Measurements from ENCODE around the gene IFI27L1.

Gene IFI27L1, protein sequence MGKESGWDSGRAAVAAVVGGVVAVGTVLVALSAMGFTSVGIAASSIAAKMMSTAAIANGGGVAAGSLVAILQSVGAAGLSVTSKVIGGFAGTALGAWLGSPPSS

DNA sequence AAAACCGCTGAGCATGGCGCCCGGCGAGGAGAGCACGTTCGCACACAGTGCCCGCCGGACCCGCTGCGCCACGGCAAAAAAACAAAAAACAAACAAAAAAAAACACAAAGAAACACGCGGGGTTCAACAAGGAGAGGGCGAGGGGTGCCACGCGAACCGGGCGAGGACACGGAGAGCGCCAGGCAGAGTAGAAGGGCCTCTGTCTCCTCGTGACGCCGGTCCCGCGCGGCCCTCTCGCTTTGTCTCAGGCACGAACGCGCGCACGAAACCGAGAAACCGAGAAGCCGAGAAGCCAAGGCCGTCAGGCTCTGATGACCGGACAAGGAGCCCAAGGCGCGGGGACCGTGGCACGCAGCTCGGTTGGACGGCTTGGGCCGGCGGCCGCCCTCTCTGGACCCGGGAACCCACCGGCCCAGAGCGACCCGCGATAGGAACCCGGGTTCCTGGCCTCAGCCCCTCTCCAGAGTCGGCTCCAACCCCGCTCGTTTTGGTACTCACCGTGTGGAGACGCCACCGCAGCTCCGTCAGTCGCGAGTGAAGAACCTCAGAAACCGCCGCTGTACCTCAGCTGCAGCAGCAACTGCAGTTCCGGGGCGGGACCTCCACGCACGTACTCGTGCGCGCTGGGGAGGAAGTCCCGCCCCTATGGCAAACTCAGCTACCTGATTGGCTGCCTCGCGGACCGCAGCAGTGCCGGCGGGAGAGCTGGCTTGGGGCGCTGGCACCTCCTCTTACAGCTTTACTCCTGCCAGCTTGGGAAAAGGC, at the start of gene IFI27L1, which contains the start of gene DDX24:
IFI27L1 (plus strand) TSS at position 690 of the 765 bp plus-strand sequence. CDS start 15,628 bp downstream, outside the sequence.
DDX24 (minus strand) TSS at position 582 of the 765 bp plus-strand sequence. CDS start 1,460 bp downstream, outside the sequence.
- peak; percentile 90 for FAIRE-seq

DNA sequence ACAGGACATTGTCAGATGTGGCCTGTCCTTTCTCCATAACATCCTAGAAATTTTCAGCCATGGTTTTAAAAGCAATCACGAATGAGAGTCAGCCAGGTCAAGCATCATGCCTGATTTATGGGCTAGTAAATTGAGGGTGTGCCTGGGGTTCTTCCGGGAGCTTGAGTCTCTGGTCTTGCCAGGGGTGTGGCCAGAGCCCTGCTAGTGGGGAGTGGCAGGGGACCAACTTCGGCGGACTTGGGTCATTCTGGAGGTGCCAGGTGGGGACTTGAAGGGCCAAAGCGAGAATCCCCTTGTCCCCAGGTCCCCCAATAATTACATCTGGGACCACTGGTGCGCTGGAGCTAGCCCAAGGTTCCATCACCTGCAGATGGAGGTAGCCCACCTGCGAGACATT, 49.2 kb upstream of the IFI27L1 start:
- no peak for FAIRE-seq

DNA sequence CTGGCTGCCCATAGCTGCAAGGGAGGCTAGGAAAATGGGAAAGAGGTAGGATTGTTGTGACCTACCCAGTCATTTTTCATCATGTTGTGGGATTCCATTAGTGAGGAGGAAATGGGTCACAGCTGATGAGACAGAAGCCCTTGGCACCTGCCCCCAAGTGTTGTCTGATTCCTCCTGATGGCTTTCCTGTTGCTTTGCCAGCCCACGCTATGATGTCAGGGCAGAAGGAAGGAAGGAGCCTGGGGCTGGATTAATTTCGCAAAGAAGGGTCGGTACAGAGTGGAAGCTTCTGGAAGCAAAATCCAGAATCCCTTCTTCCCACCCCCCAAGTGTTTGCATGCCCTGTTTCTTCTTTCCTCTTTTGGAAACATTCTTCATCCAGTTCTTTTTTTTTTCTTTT, 46.2 kb upstream of the IFI27L1 start:
- FAIRE-seq = no peak

DNA sequence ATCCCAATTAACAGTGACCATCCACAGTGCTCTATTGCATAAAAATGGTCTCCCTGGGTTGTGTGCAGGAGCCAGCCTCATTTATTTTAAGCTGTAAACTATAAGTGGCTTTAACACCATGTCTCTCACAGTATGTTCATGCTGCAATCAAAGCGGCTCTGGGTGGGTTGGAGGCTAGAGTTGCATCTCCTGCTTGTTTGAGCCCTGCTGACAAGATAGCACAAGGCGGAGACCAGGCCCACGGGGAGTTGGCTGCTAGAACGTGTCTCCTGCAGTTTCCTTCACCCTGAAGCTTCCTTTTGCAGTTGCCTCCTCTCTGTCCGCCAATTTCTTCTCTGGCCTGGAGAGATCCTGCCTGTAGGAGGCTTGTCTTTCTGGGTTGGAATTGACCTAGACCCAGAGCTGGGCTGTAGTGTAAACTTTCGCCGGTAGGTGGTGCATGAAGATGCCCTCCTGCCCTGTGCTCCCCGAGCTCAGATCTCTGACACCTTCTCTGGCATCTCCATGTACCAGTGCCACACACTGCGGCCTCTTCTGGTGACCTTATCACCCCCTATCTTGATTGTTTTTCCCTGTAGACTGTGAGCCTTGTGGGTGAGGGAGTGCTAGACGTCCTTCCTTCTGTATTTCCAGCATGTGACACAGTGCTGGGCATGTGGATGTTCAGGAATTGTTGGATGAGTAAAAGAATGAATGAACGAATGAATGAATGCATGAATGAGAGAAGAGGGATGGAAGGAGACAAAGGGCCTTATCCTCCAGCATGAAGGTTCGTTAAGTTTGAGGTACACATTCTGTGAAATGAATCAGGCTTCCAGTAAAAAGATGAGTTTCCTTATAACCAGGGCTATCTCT, 44.6 kb upstream of the IFI27L1 start:
- FAIRE-seq = no peak

DNA sequence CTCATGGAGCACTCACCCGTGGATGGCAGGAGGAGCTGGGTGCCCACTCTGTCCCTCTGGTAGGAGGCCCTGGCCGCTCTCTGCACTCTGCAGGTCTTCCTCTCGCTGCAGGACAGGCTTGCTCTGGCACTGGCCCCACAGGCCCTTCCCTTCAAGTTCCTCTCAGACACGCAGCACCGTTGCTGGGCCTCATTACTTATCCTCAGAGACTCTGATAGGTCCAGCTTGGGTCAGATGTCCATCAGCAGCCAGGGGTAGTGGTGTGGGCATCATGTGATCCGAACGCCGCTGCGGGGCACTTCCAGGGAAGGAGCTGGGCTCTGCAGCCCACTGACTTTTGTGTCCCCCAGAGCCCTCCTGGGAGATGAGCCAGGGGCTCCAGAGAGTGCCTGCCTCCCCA, 43.2 kb upstream of the IFI27L1 start:
- no peak for FAIRE-seq

DNA sequence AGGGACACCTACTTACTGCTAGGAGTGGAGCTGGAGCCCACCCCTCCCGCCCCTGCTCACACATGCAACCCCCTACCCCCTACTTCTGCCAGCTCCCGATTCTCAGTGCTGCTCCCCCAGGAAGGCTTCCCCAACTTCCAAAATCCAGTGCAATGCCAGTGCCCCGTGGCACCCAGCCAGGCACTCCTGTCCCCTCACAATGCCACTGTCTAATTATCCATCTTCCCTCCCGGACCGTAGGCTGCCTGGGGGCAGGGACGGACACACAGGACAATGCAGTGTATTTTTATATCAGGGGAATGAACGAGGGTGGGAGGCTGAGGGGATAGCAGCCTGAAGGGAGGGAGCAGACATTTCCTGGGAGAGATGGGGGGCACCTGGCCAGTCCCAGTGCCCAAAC, 42.6 kb upstream of the IFI27L1 start:
- FAIRE-seq = no peak

DNA sequence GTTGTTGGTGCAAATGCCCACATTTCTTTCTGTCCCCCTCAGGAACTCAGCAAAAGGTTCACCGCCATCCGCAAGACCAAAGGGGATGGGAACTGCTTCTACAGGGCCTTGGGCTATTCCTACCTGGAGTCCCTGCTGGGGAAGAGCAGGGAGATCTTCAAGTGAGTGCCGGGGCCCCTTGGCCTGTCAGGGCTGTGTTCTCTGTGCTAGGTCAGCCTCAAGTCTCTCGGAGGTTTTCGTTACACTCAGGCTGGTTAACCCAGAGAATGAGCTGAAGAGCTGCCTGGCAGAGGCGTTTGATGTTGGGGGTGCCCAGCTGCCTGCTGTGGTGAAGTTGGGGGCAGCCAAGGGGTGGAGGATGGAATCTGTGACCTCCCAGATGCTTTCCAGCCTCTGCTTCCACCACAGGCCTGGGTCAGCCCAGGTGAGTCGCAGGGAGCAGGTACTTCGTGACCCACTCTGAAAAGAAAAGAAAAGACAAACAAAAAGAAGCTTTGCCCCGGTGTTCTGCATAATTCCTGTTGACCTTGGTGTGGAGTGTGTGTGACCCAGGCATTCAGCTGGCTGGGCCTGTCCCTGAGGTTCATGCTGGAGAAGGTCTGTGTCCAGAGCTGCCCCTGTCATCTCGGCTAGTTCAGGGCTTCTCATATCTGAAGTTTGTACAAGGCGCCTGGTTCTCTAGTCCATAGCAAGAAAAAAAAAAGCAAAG, 42.0 kb upstream of the IFI27L1 start:
- no peak for FAIRE-seq

DNA sequence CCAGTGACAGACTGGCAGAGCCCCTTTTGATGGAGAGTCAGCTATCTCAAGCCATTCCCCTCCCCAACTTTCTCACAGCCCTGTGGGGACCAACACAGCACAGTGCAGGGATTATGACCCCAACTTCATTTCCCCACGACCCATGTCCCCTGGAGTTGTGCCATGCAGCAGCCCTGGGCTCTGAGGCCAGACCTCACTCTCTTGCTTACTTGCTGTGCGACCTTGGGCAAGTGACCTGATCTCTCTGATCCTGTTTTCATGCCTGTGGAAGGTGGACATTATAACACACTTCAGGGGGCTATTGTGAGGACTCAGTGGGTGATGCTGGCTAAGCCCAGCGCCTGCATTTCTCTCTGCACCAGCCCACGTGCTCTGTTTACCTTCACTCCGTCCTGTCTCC, 40.9 kb upstream of the IFI27L1 start:
- FAIRE-seq = no peak

DNA sequence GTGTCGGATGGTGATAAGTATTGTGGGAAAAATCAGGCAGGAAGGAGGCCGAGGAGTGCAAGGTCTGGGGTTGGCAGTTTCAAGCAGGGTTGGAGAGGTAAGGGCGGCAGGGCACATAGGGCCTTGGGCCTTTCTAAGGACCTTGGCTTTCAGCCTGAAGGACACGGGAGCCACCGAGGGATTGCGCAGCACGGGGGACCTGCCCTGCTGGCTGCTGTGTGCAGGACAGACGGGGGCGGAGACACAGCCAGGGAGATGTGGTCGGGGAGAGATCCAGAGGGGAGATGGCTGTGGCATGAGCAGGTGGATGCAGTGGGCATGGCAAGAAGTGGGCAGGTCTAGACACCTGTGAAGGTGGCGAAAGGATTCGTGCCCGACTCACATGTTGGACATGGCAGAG, 40.3 kb upstream of the IFI27L1 start:
- FAIRE-seq = no peak

DNA sequence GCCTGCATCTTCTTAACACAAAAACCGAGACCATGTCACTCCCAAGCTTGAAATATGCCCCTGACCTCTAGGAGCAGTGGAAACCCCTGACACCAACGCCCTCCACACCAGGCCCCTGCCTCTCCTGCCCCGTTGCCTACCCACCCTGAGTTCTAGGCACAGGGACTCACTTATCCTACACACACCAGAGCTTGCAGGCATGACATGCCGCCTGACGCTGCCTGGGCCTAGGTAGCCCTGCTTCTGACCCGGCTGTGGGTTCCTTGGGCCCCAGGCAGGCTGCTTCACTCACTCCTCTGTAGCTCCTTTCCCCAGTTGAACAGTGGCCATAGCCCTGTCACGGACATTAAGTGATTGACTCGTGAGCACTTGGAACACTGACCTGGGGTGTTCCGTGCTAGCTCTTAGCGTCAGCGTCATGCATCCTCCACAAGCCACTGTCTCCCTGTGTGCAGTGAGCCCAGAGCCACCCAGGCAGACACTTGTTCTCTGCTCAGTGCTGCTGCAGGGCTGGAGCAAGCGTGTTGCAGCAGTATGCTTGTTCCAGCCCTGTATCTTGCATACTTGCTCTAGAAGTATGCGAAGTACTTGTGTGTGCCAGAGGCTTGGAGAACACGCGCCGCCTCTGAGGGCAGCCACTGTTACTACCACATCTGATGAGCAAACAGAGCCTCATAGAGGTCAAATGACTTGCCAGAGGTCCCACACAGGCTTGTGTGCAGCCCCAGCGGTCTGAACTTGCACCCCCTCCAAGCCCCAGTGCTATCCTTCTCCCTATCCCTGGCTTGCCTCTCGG, 39.4 kb upstream of the IFI27L1 start:
- no peak for FAIRE-seq

DNA sequence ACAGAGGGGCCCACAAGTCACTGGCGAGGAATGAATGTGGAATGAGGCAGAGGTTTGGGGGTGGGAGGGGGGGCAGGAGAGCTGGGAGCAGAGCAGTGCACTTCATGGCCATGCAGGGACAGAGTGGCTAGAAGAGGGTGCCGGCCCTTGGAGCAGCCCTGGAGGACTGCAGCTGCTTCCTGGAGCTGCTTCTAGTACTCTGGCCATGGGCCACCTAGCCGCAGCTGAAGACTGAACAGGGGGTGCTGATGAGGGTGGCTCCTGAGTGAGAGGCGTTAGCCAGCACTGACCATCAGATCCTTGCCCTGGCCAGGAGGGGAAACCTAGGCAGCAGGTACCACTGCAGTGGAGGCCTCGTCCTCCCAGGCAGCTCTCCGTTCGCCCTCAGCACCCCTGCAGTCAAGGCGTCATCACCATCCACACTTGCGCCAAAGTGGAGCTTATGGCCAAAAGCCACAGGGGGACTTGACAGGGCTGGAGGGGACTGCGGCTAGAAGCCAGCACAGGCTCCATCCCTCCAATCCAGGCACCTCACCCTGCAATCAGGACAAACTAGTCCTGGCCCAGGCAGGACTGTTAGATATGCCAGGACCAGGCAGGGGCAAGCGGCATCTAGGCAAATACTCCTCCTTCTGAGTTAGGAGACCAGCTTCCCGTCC, 38.5 kb upstream of the IFI27L1 start:
- no peak for FAIRE-seq

DNA sequence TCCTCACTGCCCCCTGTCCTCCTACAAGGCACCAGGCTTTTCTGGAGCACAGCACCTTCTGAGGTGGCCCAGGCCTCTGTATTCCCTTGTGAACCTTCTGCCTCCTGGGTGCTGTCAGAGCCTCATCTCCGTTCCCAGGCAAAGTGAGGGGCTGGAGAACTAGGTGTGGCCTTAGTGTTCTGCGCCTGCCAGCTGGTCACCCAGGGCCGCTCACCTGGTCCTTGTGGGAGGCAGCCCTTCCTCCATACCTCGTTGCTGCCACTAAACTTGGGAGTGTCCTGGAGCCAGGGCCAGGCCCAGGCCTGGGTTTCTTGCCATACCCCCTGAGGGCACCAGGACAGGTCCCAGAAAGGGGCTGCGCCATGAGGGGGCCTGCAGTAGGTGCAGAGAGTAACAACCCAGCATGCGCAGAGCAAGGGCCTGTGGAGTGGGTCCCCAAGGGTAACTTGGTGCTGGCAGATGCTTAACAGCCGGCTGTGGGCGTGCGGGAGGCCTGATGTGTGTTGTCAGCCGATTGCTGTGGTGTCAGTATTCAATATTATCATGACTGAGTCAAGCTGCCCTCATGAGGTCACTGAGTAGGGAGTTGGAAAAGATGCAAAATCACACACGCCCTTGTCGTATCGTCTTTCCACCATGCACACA, 37.9 kb upstream of the IFI27L1 start:
- no peak for FAIRE-seq

DNA sequence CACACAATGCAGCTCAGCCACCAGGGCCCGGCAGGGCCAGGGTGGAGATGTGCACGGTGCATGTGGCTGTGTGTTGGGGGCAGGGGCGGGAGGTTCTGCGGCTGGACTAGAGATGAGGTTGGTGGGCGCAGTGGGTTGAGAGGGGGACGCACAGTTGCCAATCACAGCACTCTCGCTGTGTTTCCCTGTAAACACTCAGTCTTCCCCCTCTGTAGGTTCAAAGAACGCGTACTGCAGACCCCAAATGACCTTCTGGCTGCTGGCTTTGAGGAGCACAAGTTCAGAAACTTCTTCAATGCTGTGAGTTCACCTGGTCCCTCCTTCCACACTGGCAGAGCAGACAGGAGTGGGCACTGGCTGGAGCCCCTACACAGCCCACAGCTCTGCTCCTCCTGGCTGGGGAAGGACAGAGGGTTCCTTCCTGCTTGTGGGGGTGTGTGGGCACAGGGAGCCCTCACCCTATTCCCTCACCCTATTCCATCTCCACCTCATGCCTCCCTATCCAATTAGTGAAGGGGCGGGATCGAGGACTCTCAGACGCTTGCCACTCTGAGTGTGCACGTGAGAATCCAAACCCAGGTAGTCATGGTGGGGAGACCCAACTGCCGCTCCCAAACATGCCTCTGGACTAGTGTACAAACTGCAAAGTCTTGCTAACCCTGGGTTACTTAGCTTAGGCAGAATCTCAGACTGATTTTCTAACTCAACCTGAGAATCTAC, 37.2 kb upstream of the IFI27L1 start:
- FAIRE-seq = no peak

DNA sequence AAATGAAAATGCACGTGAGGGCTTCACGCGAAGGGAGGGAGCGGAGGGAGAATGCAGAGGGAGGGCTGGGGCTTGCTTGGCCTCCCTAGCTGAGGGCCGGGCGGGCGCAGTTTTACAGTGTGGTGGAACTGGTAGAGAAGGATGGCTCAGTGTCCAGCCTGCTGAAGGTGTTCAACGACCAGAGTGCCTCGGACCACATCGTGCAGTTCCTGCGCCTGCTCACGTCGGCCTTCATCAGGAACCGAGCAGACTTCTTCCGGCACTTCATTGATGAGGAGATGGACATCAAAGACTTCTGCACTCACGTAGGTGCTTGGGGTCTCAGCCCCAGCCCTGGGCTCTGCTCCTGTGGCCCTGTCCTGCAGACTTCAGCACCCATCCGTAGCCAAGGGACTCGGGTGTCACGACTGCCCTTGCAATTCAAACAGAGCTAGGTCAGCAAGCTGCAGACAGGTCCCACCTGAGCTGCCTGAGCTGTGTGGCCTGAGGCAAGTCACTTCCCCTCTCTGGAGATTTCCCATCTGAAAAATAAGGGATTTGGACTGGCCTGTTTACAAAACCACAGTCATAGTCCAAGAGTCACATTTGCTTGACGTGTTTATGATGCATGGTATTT, 36.5 kb upstream of the IFI27L1 start:
- FAIRE-seq = no peak

DNA sequence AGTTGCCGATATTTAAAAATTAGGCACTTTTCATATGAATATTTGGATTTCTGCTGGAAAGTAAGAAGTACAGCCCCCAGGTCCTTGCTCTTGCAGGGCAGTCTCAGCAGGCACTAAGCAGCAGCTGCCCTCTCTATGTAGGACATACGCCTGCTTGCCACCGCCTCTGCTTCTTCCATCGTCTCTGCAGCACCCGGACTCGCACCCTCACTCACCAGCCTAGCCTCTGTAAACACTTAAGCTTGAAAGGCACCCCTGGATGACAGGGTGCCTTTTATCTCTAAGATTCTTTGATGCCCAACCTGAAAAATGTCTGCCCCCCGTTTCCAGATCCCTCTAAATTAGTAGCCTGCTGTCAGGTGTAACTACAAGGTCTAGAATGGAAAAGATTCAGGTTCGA, 36.0 kb upstream of the IFI27L1 start:
- FAIRE-seq = no peak

DNA sequence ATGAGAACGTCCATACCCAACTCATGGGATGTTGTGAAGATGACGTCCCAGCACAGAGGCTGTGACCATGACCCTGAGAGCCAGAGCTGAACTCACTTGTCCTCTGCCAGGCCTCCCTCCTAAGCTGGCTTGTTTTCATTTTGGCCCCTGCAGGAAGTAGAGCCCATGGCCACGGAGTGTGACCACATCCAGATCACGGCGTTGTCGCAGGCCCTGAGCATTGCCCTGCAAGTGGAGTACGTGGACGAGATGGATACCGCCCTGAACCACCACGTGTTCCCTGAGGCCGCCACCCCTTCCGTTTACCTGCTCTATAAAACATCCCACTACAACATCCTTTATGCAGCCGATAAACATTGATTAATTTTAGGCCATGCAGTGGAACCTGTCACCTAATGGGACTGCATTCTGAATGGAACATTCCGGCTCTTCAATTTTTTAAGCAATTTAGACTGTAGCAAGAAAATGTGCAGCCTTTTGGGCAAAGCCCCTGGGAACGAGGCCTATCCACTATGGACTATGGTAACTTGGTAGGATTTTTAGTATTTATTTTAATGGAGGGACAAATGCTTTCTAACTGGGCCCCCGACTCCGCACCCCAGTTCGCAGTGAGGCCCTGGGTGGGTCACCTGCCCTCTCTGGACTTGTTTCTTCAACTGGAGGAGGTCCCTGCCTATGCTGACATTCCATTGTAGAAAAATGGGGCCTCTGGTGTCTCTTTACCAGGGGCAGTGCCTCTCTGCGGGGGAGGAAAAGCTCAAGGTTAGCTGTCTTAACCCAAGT, 35.4 kb upstream of the IFI27L1 start:
- no peak for FAIRE-seq

DNA sequence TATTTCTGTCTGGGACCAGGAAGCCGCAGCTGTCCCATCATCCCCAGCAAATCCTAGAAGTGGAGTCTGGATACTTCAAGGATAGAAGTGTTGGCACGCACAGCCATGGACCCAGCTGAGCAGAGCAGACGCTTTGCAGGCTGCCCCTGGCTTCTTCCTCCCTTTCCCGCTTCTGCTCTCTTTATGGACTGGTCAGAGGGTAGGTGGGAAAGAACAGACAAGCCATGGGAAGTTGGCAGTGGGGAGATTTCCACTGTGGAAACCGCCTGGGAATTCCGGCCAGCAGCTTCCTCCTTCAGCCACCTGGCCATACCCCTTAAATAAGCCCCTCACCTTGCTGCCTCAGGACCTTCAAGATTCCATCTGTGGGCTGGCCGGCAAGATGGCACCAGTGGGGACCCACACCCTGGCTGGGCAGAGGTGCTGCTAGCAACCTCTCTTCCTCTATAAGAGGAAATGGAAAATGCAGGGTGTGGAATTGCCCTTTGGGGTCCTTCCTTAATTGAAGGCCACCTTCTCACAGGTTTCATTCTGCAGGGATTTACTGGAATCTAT, 34.3 kb upstream of the IFI27L1 start:
- no peak for FAIRE-seq

DNA sequence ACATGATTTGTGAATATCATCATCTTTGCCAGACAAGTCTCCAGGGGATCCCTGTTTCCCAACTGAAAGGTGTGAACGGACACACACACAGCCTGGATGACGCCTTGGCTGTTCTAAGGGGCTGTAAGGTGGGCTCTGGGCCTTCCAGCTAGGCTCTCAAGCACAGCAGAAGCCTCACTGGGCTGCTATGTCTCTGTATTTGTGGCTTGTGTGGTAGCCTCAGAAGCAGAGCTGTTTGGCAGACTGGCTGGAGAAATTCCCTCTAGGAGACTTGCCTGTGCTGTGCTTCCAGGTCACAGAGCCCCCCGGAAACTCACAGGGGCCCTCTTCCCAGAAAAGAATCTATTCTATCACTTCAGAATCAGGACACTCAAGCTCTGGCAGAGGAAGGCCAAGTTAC, 33.5 kb upstream of the IFI27L1 start:
- FAIRE-seq = no peak
